Ishikawa (cell line): ENCODE measurements around the gene MTHFD1L.

Experiments
- CEBPB ChIP-seq: IDR thresholded peaks from 2 replicates; pipeline ENCODE4 v1.6.1; 2012
- CREB1 ChIP-seq: IDR thresholded peaks from 2 replicates; pipeline ENCODE4 v1.6.1; 2012; ENCODE audit warnings: low read depth
- EGR1 ChIP-seq: IDR thresholded peaks from 2 replicates; pipeline ENCODE4 v1.6.1; 2012
- EP300 ChIP-seq: IDR thresholded peaks from 2 replicates; pipeline ENCODE4 v1.6.1; 2012; ENCODE audit warnings: borderline replicate concordance
- FOXM1 ChIP-seq: IDR thresholded peaks from 2 replicates; pipeline ENCODE4 v1.6.1; 2012; ENCODE audit warnings: low read depth, borderline replicate concordance
- MAX ChIP-seq: IDR thresholded peaks from 2 replicates; pipeline ENCODE4 v1.6.1; 2012
- NFIC ChIP-seq: IDR thresholded peaks from 2 replicates; pipeline ENCODE4 v1.6.1; 2012
- RAD21 ChIP-seq: IDR thresholded peaks from 2 replicates; pipeline ENCODE4 v1.6.1; 2012; ENCODE audit warnings: low read depth
- REST ChIP-seq: IDR thresholded peaks from 2 replicates; pipeline ENCODE4 v1.6.1; 2012; ENCODE audit warnings: low read depth, mild to moderate bottlenecking
- TAF1 ChIP-seq: IDR thresholded peaks from 2 replicates; pipeline ENCODE4 v1.6.1; 2012; ENCODE audit warnings: low read depth, mild to moderate bottlenecking
- TCF12 ChIP-seq: IDR thresholded peaks from 2 replicates; pipeline ENCODE4 v1.6.1; 2012; ENCODE audit warnings: low read depth
- TEAD4 ChIP-seq: IDR thresholded peaks from 2 replicates; pipeline ENCODE4 v1.6.1; 2012
- USF1 ChIP-seq: IDR thresholded peaks from 2 replicates; pipeline ENCODE4 v1.6.1; 2012
- YY1 ChIP-seq: IDR thresholded peaks from 2 replicates; pipeline ENCODE4 v1.6.1; 2012; ENCODE audit warnings: low read depth
- ZBTB7A ChIP-seq: IDR thresholded peaks from 2 replicates; pipeline ENCODE4 v1.6.1; 2012; ENCODE audit warnings: low read depth

Gene MTHFD1L

GRCh38 chr6:151007922-151008321 lies 142.4 kb downstream of the MTHFD1L start:
- TF ChIP-seq FOXM1: no peak
- TF ChIP-seq REST: no peak
- no peak for TF ChIP-seq MAX
- TF ChIP-seq TAF1: no peak
- no peak for TF ChIP-seq EGR1
- no peak for TF ChIP-seq TCF12
- no peak for TF ChIP-seq ZBTB7A
- TF ChIP-seq EP300: no peak
- no peak for TF ChIP-seq CEBPB
- no peak for TF ChIP-seq TEAD4
- no peak for TF ChIP-seq NFIC
- TF ChIP-seq CREB1: no peak
- TF ChIP-seq RAD21: no peak
- no peak for TF ChIP-seq USF1
- no peak for TF ChIP-seq YY1

- TF ChIP-seq ZBTB7A (no peak), CREB1 (no peak)
Observed at GRCh38 chr6:151008425-151008824, 142.9 kb downstream of the MTHFD1L start.

GRCh38 chr6:151009576-151009975 lies 144.1 kb downstream of the MTHFD1L start:
- TF ChIP-seq YY1 (no peak), RAD21 (no peak), EP300 (no peak), ZBTB7A (no peak), TAF1 (no peak)

GRCh38 chr6:151010071-151010470 lies 144.6 kb downstream of the MTHFD1L start:
- no peak for TF ChIP-seq USF1

- TF ChIP-seq RAD21 (no peak), REST (no peak), TEAD4 (no peak), TCF12 (no peak), EP300 (no peak), FOXM1 (no peak), ZBTB7A (no peak), NFIC (no peak), USF1 (no peak), CREB1 (no peak), TAF1 (no peak), CEBPB (no peak), EGR1 (no peak), MAX (no peak), YY1 (no peak)
Observed at GRCh38 chr6:151012321-151013294, 147.1 kb downstream of the MTHFD1L start.
